HFFc6 (cell line): ENCODE results near the gene N4BP2L2. TPM values are rescaled to one million over a fixed set of nuclear protein-coding genes. Genes with fewer than 3 reads are reported as not detected.
A peak's percentile ranks its signal among the peaks of the same experiment; 100 is the strongest.

Source experiments
- DNase-seq: peaks from one replicate; pipeline ENCODE4 v3.0.0-alpha.2; 2018
- H3K27ac Mint-ChIP-seq: 2 replicates; pipeline ENCODE4 v1.8.0; 2020; ENCODE audit warnings: mild to moderate bottlenecking, mixed read lengths
- H3K27me3 Mint-ChIP-seq: 2 replicates; pipeline ENCODE4 v1.8.0; 2021; ENCODE audit warnings: mild to moderate bottlenecking, moderate library complexity, mixed read lengths; ENCODE audit not compliant: insufficient read depth
- H3K36me3 Mint-ChIP-seq: 2 replicates; pipeline ENCODE4 v1.8.0; 2021; ENCODE audit warnings: low read depth, mixed read lengths
- H3K4me1 Mint-ChIP-seq: 2 replicates; pipeline ENCODE4 v1.8.0; 2020; ENCODE audit warnings: low read depth, mixed read lengths
- H3K4me3 Mint-ChIP-seq: 2 replicates; pipeline ENCODE4 v1.8.0; 2020; ENCODE audit warnings: mild to moderate bottlenecking, moderate library complexity, mixed read lengths
- H3K9me3 Mint-ChIP-seq: 2 replicates; pipeline ENCODE4 v1.8.0; 2020; ENCODE audit warnings: mild to moderate bottlenecking, mixed read lengths
- total RNA-seq, 6 experiments: library from RNA; stranded (reverse); fragmentation: NEBNext Ultra II Directional; extraction: Animal tissue kit (Norgen Biotek cat#: 25700); gene quantifications; 2 replicates in 1 of 6; 3 replicates in 5 of 6; pipeline ENCODE4 v1.2.3, GENCODE V29; 2021
- TF ChIP-seq, protein P1 (sequence below): fragments of 200-600 bp; sonication (generic); IDR thresholded peaks from 2 replicates; pipeline ENCODE4 v1.5.0; 2021; ENCODE audit warnings: antibody characterized with exemption, mild to moderate bottlenecking

The N4BP2L2 gene
- total RNA-seq, 6 experiments from 2014 or later, result 44.7 to 57.9 (median 50.4) TPM

DNA sequence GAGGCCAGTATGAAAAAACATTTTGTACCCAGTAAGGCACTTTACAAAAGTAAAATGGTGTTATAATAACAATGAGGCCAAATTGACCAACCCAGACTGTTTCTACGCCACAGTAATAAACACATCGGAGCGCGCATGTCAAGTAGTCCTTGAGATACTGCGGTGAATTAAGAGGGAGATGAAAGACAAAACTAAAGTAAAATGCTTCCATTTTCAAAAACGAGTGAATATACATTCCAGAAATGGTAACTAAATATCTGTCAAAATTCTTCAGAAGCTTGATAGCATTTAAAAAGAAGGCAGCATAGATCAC lies 129.6 kb downstream of the N4BP2L2 start:
- H3K27me3 Mint-ChIP-seq, result no peaks in the 10 kb centered on the region
- H3K27ac Mint-ChIP-seq, result no peak overlapping the region
- no peak for DNase-seq
- no peaks in the 10 kb centered on the region for H3K36me3 Mint-ChIP-seq
- no peaks in the 10 kb centered on the region for H3K9me3 Mint-ChIP-seq
- peaks cover 23% of the 10 kb centered on the region for H3K4me1 Mint-ChIP-seq
- no peak overlapping the region for H3K4me3 Mint-ChIP-seq
- TF ChIP-seq, protein P1, sequence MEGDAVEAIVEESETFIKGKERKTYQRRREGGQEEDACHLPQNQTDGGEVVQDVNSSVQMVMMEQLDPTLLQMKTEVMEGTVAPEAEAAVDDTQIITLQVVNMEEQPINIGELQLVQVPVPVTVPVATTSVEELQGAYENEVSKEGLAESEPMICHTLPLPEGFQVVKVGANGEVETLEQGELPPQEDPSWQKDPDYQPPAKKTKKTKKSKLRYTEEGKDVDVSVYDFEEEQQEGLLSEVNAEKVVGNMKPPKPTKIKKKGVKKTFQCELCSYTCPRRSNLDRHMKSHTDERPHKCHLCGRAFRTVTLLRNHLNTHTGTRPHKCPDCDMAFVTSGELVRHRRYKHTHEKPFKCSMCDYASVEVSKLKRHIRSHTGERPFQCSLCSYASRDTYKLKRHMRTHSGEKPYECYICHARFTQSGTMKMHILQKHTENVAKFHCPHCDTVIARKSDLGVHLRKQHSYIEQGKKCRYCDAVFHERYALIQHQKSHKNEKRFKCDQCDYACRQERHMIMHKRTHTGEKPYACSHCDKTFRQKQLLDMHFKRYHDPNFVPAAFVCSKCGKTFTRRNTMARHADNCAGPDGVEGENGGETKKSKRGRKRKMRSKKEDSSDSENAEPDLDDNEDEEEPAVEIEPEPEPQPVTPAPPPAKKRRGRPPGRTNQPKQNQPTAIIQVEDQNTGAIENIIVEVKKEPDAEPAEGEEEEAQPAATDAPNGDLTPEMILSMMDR, result no peak

DNA sequence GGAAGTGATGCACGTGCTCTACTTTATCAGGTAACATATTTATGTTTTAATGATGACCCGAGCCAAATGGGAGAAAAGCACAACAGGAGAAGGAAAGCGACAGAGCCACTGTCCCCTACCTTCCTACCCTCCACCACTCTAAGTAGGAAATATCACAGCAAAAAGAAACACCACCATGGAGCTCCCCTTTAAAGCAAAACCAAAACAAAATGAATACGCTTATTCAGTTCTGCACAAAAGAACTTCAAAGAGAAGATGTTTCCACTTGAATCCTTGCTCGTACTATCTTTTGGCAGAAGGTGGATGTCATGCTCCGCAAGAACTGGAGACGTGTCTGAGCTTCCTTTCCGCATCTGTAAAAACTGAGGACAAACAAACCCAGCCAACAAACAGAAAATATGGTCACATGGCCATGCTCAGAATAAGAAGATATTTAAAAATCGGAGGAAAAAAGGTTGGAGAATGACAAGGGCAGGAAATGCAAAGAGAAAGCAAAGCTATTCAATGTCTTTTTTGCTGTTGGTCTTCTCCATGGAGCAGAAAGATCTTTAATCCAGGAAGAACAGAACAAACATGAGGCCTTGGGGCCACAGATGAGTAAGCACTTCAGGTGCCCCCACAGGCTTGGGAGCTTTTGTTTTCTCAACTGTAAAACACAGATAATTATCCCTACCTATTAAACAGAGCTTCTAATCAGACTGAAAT lies 130.1 kb downstream of the N4BP2L2 start:
- no peaks in the 10 kb centered on the region for H3K27me3 Mint-ChIP-seq
- peaks cover 23% of the 10 kb centered on the region for H3K4me1 Mint-ChIP-seq
- TF ChIP-seq, protein P1, result no peak
- no peaks in the 10 kb centered on the region for H3K9me3 Mint-ChIP-seq
- H3K4me3 Mint-ChIP-seq, result no peak overlapping the region
- no peak for DNase-seq
- H3K36me3 Mint-ChIP-seq, result no peaks in the 10 kb centered on the region
- H3K27ac Mint-ChIP-seq, result no peak overlapping the region

DNA sequence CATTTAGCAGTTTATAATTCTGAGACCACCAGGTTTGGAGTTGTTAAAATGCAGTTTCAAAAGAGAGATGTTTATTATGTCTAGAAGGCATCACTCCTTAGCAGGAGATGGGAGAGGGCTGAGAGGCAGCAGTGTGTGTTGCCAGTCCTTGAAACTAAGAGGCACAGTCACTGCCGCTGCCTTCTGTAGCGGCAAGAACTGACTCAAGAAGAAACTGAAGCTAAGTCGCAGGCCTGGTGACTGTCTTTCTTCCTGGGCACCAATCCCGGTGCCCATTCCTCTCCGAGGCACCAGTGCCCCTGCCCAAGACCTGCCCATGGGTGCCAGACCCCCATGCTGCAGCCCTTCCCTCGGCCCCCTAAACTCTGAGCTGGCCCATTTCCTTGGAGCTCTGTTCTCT lies 130.7 kb downstream of the N4BP2L2 start:
- no peak overlapping the region for H3K4me3 Mint-ChIP-seq
- H3K27ac Mint-ChIP-seq, result no peak overlapping the region
- H3K4me1 Mint-ChIP-seq, result peaks cover 23% of the 10 kb centered on the region
- TF ChIP-seq, protein P1, result no peak
- DNase-seq, result no peak
- H3K27me3 Mint-ChIP-seq, result no peaks in the 10 kb centered on the region
- H3K9me3 Mint-ChIP-seq, result no peaks in the 10 kb centered on the region
- no peaks in the 10 kb centered on the region for H3K36me3 Mint-ChIP-seq

DNA sequence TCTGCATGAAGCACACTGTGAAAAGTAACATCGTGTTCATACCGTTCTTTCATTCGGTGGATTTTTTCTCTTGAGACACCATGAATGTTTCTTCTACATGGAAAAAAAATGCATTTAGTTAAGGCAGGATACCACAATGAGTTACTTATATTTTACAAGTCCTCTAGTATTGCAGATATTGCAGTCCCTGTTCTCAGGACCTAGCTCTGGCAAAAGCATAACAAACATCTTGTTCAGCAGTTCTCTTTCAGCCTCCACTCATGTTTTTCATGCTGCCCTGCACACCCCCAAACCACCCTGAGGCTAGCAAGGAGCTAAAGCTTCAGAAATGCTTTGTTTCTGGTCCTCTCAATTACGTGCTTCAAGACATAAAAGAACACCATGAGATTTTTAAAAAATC lies 135.5 kb downstream of the N4BP2L2 start:
- Mint-ChIP-seq H3K36me3 (no peaks in the 10 kb centered on the region), H3K27ac (no peak overlapping the region), H3K4me1 (no peaks in the 10 kb centered on the region), H3K4me3 (no peak overlapping the region), H3K27me3 (no peaks in the 10 kb centered on the region; the same call in 1 of the 2 replicates), H3K9me3 (no peaks in the 10 kb centered on the region)
- TF ChIP-seq, protein P1, result no peak
- no peak for DNase-seq

DNA sequence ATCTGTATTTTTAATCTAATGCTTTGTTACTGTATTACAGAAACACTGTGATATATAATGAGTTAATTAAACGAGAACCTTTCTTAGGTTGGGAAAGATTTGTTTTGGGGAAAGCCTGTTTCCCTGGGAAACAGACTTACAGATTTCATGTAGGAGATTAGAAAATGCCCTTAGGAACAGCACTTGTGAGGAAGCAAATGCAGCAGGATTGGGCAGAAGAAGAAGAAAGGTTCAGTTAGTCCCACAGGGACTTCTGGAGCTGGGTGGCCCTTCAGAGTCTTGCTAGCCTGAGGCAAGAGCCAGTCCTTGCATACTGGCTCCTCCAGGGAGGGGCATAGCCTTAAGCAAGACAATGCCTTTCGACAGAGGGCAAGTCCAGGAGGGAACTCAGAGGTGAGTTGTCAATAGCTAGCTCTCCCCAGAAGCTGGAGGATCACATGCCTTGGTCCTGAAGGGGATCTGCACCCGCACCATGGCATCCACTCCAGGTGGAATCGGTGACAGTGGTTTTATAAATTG lies 147.4 kb downstream of the N4BP2L2 start:
- H3K27me3 Mint-ChIP-seq, result peaks cover 1% of the 10 kb centered on the region; the same call in 1 of the 2 replicates
- no peaks in the 10 kb centered on the region for H3K36me3 Mint-ChIP-seq
- no peak overlapping the region for H3K4me3 Mint-ChIP-seq
- DNase-seq, result peak; percentile 3
- TF ChIP-seq, protein P1, result no peak
- no peak overlapping the region for H3K27ac Mint-ChIP-seq
- 0 out of 2 replicates have a peak, but pooled peaks cover 5% of the 10 kb centered on the region for H3K4me1 Mint-ChIP-seq
- no peaks in the 10 kb centered on the region for H3K9me3 Mint-ChIP-seq
